GM21390 (cell line): ENCODE measurements around the gene ISM1.

Experiments
- ATAC-seq: cut with Tn5 transposase; IDR thresholded peaks from one replicate; pipeline ENCODE4 v1.9.1; 2021; ENCODE audit not compliant: unreplicated experiment

ISM1 gene

DNA sequence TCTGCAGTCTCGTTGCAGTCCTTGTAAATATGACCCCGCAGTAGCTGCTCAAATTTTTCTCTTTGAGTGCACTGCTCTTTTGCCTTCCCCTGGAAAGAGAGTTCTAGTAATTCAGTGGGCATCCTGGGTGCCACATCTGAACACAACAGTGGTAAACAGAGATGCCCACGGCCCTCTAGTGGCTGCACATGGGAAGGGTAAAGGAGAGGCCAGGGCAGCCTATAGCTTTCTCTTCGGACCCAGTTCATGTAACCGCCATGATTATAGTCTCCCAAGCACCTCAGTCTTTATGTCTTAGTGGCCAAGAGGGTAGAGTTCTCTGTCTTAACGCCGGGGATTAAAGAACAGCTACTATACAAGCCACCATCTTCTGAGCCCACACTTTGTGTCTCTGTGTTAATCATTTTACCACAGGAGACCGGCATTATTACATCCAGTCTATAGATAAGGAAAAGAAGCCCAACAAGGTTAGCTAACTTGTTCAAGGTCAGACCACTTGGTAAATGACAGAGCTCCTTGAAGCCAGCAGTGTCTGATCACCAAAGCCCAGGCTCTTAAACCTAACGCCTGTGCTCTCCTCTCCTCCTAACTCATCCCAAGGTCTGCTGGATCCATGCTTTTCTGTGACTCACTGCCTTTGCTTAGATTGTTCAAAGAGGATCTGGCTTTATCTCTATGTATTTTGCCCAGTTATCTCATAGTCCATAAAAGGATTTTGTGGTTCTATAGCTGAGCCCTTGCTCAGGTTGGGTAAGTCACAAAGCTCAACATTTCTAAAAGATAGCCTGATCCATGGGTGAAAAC, 81.8 kb downstream of the ISM1 start:
- peak; percentile 82 for ATAC-seq

GRCh38 chr20:13305284-13305683, 84.2 kb downstream of the ISM1 start:
- ATAC-seq: no peak

- no peak for ATAC-seq
These were observed 86.6 kb downstream of the ISM1 start for GRCh38 chr20:13307562-13308163.

- ATAC-seq: no peak
These were observed 91.2 kb downstream of the ISM1 start for GRCh38 chr20:13312300-13312699.

- ATAC-seq: no peak
These were observed 92.1 kb downstream of the ISM1 start for GRCh38 chr20:13313201-13313600.

DNA sequence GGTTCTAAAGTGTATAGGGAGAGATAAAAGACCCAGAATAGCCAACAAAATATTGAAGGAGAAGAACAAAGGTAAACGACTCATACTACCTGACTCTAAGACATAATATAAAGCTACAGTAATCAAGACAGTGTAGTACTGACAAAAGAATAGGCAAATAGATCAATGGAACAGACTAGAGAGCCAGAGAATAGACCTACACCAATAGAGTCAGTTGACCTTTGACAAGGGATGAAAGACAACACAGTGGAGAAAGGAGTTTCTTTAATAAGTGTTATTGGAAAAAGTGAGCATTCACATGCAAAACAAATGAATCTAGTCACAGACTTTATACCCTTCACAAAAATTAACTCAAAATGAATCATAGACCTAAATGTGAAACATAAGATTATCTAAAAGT, 96.4 kb downstream of the ISM1 start:
- ATAC-seq: no peak

GRCh38 chr20:13318871-13319521, 97.9 kb downstream of the ISM1 start:
- no peak for ATAC-seq

GRCh38 chr20:13320702-13321101, 99.6 kb downstream of the ISM1 start:
- ATAC-seq: no peak

- ATAC-seq: no peak
These were observed 100.3 kb downstream of the ISM1 start for GRCh38 chr20:13321416-13321815.

- no peak for ATAC-seq
These were observed 101.1 kb downstream of the ISM1 start for GRCh38 chr20:13322198-13322597.

DNA sequence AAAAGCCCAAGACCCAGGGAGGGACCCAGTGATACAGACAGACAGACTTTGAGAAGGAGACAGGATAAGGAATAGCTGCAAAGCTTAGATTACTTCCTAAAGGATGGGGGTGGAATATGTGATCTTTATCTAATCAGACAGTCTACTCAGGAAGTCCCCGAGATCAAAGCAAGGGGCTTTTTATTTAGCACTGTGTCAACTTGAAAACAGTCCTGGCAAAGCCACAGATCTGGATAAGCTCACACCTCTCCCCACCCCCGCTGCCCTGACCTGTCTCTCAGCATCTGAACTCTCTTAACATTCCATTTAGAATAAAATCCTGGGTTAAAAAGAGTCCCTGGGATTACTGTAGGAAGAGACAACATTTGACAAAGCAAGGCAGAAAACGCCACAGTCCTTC, 101.5 kb downstream of the ISM1 start:
- ATAC-seq: no peak

DNA sequence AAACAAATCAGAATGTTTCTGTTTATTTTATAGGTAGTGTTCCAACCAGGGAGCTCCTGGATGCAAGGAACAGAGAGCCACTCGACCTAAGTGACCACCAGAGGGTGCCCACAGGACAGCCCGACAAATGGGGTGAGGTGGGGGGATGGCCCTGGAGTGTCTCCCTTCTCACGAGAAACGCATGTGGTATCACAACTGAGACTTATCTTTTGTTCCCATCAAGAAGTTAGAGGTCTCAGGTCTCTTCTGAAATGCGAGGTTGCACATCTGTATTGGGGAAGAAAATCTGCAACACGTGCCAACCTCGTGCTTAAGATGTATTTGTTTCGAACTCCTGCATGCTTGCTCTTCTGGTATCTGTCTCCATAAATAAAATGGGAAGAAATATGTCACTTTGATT, 104.0 kb downstream of the ISM1 start:
- no peak for ATAC-seq

- ATAC-seq: no peak
These were observed 104.8 kb downstream of the ISM1 start for GRCh38 chr20:13325796-13326340.

GRCh38 chr20:13331536-13331935, 110.5 kb downstream of the ISM1 start:
- no peak for ATAC-seq

DNA sequence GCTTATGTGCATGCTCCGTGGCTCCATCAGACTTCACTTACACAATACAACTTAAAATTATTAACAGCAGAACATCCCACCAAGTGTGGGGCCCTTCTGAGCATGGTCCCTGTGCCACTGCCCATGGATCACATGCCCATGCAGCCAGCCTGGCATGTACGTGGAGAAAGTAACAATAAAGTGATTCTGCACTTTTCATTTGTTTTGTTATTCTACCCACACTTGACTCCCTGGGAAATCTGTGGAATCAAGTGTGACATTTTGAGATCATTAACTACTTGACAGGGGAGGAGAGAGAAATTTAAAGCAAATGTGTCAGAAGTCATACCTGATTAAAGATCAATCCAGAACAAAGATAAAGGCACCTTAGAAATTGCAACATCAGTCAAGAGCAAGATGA, 112.0 kb downstream of the ISM1 start:
- no peak for ATAC-seq

GRCh38 chr20:13333793-13334192, 112.7 kb downstream of the ISM1 start:
- no peak for ATAC-seq

GRCh38 chr20:13336308-13337089, 115.4 kb downstream of the ISM1 start:
- ATAC-seq: no peak

GRCh38 chr20:13337090-13337784, 116.2 kb downstream of the ISM1 start:
- no peak for ATAC-seq

DNA sequence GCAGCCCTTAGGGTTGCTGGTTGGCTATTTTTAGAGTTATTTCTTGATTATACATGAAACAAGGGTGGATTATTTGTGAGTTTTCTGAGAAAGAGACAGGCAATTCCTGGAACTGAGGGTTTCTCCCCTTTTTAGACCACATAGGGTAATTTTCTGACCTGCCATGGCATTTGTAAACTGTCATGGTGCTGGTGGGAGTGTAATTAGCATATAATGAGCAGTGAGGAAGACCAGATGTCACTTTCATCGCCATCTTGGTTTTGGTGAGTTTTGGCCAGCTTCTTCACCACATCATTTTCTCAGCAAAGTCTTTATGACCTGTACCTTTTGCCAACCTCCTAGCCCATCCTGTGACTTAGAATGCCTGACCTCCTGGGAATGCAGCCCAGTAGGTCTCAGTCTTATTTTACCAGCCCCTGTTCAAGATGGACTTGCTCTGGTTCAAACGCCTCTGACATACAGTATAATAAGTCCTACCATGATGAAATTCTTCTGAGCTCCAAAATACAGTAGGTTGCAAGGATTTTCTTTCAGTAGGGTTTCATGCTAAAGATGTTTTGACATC, 117.1 kb downstream of the ISM1 start:
- ATAC-seq: no peak

- ATAC-seq: no peak
These were observed 117.9 kb downstream of the ISM1 start for GRCh38 chr20:13338999-13339411.
